Right forelimb (tissue), 1 donor: ENCODE measurements around the gene RTEL1.
"Not testable (repeated sequence)": the region's sequence is repeated elsewhere in the genome, so short reads cannot be mapped to it uniquely, and the experiment has no call there.

Source experiments
- DNase-seq: peaks from one replicate; pipeline ENCODE4 v3.0.0-alpha.2; 2018

The RTEL1 gene

GRCh38 chr20:63652192-63652980 is 5.7 kb upstream of the RTEL1 start:
- peak; percentile 64 for DNase-seq

GRCh38 chr20:63653041-63653973 is 4.8 kb upstream of the RTEL1 start, which contains the start of gene STMN3:
Gene STMN3, minus strand, starts transcription at chr20:63653424. Its CDS starts 79 bp downstream, at chr20:63653345.
- peak; percentile 93 for DNase-seq

GRCh38 chr20:63653974-63654668 is 4.0 kb upstream of the RTEL1 start:
- DNase-seq, result no peak

GRCh38 chr20:63655249-63655648 is 2.9 kb upstream of the RTEL1 start:
- no peak for DNase-seq

- DNase-seq, result no peak
Observed at GRCh38 chr20:63656451-63656850, 1.7 kb upstream of the RTEL1 start.

- no peak for DNase-seq
Observed at GRCh38 chr20:63657260-63657936, 714 bp upstream of the RTEL1 start.

GRCh38 chr20:63658749-63659187 is 656 bp downstream of the RTEL1 start:
- DNase-seq, result no peak

DNA sequence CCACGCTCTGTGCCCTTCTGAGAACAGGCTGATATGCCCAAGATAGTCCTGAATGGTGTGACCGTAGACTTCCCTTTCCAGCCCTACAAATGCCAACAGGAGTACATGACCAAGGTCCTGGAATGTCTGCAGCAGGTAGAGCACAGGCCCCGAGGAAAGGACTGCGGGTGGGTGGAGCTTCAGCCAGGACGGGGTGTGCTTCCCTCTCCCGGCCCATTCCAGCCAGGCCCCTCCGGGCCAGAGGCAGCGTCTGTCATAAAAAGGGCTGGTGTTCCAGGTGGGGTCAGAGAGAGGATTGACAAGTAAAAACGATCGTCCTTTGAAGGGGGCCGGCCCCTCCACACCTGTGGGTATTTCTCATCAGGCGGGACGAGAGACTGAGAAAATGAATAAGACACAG is 1.3 kb downstream of the RTEL1 start:
- no peak for DNase-seq

GRCh38 chr20:63660174-63660573 is 2.1 kb downstream of the RTEL1 start:
- not testable (repeated sequence) for DNase-seq

DNA sequence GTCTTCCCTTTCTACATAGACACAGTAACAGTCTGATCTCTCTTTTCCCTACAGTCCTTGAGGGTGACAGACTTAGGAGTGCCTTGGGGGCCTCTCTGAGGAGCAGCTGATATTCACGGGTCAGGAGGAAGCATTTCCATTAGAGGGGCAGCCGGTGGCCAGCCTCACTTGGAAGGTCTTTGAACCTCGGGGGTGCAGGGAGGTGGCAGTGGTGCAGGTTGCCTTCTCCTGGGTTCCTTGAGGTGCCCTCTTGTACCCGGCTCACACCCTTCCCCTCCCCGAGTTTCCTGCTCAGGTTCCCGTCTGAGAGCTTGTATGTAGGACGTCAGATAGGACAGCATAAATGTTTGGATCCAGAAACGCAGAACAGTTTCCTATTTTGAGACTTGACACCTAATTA is 2.5 kb downstream of the RTEL1 start:
- no peak for DNase-seq

DNA sequence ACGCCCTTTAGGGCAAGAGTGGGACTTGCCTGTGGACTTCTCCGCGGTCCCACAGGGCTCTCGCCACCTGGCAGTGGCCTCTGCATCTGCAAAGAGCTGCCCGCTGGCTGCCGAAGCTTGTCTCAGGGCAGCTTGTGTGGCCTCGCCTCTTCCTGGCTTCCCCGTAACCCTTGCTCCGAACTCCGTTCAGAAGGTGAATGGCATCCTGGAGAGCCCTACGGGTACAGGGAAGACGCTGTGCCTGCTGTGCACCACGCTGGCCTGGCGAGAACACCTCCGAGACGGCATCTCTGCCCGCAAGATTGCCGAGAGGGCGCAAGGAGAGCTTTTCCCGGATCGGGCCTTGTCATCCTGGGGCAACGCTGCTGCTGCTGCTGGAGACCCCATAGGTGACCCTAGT is 3.0 kb downstream of the RTEL1 start:
- no peak for DNase-seq

DNA sequence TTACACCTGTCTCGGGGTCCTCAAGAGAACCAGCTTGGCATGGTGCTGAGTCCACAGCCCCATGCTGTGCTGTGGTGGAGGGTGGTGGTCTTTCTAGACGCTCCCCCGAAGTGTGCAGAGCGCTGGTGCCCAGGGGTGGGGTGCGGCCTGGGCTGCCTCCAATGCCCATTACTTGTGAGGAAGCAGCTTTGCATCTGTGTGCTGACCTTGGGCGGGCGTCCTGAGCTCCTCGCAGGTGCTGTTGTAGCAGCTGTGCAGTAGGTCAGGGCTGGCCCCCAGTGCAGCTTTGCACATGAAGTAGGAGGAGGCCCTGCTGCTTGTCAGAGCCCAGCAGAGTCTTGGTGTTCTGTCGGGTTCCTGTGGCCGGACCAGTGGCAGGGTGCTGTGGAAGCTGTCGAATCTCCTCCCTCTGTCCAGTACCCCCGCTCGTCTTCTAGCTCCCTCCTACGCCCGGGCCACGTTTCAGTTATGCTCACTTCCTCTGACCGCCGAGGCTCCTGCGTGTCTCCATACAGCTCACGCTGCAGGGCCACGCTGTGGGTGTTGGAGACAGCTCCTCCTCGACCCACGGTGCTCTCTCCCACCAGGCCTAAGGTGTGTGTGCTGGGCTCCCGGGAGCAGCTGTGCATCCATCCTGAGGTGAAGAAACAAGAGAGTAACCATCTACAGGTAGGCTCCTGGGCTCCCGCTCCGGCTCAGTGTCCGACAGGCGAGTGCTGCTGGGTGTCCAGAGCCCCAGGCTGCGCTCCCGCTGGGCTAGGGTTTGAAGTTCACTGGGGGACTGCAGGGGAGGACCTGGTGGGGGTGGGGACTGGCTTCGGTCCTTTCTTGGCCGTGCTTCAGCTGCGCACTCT is 4.1 kb downstream of the RTEL1 start:
- DNase-seq, result no peak

- no peak for DNase-seq
Observed at GRCh38 chr20:63662813-63663189, 4.7 kb downstream of the RTEL1 start.

DNA sequence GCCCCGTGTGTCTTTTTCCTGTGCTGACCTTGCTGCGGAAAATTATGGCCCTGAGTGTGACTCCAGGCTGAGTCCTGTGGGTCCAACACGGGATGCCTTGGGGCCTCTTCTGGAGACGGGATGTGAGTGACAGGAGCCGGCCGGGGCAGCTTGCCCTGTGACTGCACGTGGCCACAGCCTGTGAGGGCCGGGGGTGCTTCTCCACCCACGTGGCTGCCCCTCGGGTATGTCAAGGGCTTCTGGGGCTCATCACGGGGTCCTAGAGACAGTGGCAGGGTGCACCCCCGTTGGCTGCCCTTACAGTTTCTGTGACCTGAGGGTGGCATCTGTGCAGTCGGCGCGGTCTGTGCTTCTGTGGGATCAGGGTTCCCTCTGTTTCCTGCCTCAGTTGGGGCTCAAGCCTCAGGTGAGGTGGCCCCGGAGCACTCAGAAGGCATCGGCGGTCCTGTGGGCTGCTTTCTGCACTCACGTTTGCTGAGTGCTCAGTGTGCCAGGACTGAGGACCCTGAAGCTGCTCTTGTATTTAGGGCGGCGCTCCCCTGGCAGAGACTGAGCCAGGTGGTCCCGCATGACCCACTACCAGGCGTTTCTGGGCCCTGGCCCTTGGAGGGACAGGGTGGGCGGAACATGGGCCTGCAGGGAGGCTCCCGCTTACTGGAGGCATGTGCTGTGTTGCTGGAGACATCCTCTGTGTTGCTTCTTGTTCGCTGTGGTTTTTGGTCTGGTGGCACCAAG is 5.4 kb downstream of the RTEL1 start:
- DNase-seq, result no peak

GRCh38 chr20:63664143-63664851 is 6.2 kb downstream of the RTEL1 start:
- DNase-seq, result no peak

GRCh38 chr20:63664861-63665594 is 6.9 kb downstream of the RTEL1 start:
- no peak for DNase-seq

DNA sequence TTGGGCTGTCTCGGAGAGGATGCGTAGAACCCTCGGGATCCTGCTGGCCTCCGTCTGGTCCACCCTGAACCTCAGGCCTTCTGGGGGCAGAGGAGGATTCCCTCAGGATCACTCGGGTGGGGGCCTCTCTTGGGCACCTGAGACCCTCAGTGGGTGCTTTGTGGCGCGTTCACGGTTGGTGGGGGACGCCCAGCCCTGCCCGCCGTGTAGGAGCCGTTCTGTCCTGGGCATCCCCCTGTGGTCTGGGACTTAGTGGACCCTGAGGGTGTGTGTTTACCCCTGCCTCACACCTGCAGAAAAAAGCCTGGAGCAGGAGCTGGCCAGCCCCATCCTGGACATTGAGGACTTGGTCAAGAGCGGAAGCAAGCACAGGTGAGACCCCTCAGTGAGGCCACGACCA is 7.6 kb downstream of the RTEL1 start:
- no peak for DNase-seq

- DNase-seq, result no peak
Observed at GRCh38 chr20:63667858-63668257, 9.7 kb downstream of the RTEL1 start.

GRCh38 chr20:63668351-63668750 is 10.2 kb downstream of the RTEL1 start:
- DNase-seq, result no peak
